Measurements from ENCODE around the gene EHD4. TPM values are rescaled to one million over a fixed set of nuclear protein-coding genes. Genes with fewer than 3 reads are reported as not detected.

EHD4 gene
- total RNA-seq, 1 donor from 2014 or later = 18.8 TPM

GRCh38 chr15:41886741-41887140 lies 85.6 kb downstream of the EHD4 start:
- DNase-seq (ENCODE audit: extremely low spot score, unreplicated experiment) = no peak
- no peak for TF ChIP-seq CTCF (conservative IDR thresholded peaks at IDR 0.05)
- Mint-ChIP-seq H3K36me3 (no peaks in the 10 kb centered on the region), H3K27ac (no peak overlapping the region), H3K27me3 (peaks cover 14% of the 10 kb centered on the region), H3K4me1 (ENCODE audit: unreplicated experiment) (peaks cover 4% of the 10 kb centered on the region), H3K4me3 (no peak overlapping the region), H3K9me3 (no peaks in the 10 kb centered on the region)

- H3K27me3 Mint-ChIP-seq = peaks cover 22% of the 10 kb centered on the region
- DNase-seq (ENCODE audit: extremely low spot score, unreplicated experiment) = no peak
- TF ChIP-seq CTCF (conservative IDR thresholded peaks at IDR 0.05) = no peak
- no peak overlapping the region for H3K4me3 Mint-ChIP-seq
- H3K27ac Mint-ChIP-seq = no peak overlapping the region
- no peaks in the 10 kb centered on the region for H3K36me3 Mint-ChIP-seq
- H3K9me3 Mint-ChIP-seq = no peaks in the 10 kb centered on the region
- peaks cover 9% of the 10 kb centered on the region for H3K4me1 Mint-ChIP-seq (ENCODE audit: unreplicated experiment)
Measured at GRCh38 chr15:41885841-41886240, 86.5 kb downstream of the EHD4 start.

- no peak for TF ChIP-seq CTCF (conservative IDR thresholded peaks at IDR 0.05)
- Mint-ChIP-seq H3K9me3 (no peaks in the 10 kb centered on the region), H3K27me3 (peaks cover 26% of the 10 kb centered on the region), H3K4me3 (no peak overlapping the region), H3K27ac (no peak overlapping the region), H3K4me1 (ENCODE audit: unreplicated experiment) (peaks cover 9% of the 10 kb centered on the region), H3K36me3 (no peaks in the 10 kb centered on the region)
- DNase-seq (ENCODE audit: extremely low spot score, unreplicated experiment) = no peak
Measured at GRCh38 chr15:41885321-41885720, 87.0 kb downstream of the EHD4 start.

- no peak overlapping the region for H3K27ac Mint-ChIP-seq
- peaks cover 9% of the 10 kb centered on the region for H3K4me1 Mint-ChIP-seq (ENCODE audit: unreplicated experiment)
- peaks cover 31% of the 10 kb centered on the region for H3K27me3 Mint-ChIP-seq
- H3K4me3 Mint-ChIP-seq = peak overlapping the region; percentile 20
- H3K36me3 Mint-ChIP-seq = no peaks in the 10 kb centered on the region
- no peak for TF ChIP-seq CTCF (conservative IDR thresholded peaks at IDR 0.05)
- H3K9me3 Mint-ChIP-seq = no peaks in the 10 kb centered on the region
- DNase-seq (ENCODE audit: extremely low spot score, unreplicated experiment) = no peak
Measured at GRCh38 chr15:41884458-41884857, 87.9 kb downstream of the EHD4 start.

GRCh38 chr15:41883484-41883825 lies 88.9 kb downstream of the EHD4 start:
- peaks cover 9% of the 10 kb centered on the region for H3K4me1 Mint-ChIP-seq (ENCODE audit: unreplicated experiment)
- no peak overlapping the region for H3K27ac Mint-ChIP-seq
- H3K36me3 Mint-ChIP-seq = no peaks in the 10 kb centered on the region
- no peak overlapping the region for H3K4me3 Mint-ChIP-seq
- TF ChIP-seq CTCF (conservative IDR thresholded peaks at IDR 0.05) = no peak
- peaks cover 31% of the 10 kb centered on the region for H3K27me3 Mint-ChIP-seq
- H3K9me3 Mint-ChIP-seq = no peaks in the 10 kb centered on the region
- no peak for DNase-seq (ENCODE audit: extremely low spot score, unreplicated experiment)

All from type B pancreatic cell (in vitro differentiated cells).